Body of pancreas (tissue), 4 donors: ENCODE results near the gene SLC22A6. TPM values are rescaled to one million over a fixed set of nuclear protein-coding genes. Genes with fewer than 3 reads are reported as not detected.

Experiments
- ATAC-seq: fragments of 150-250 bp; one replicate; pipeline ENCODE4 v1.9.1; 2016
- DNase-seq, 4 donors: peaks; one replicate each; pipeline ENCODE4 v3.0.0-alpha.2; 2019
- H3K27ac ChIP-seq, 4 donors: fragments of 200-600 bp; sonication (generic); 1 replicate in 3 of 4; 2 replicates in 1 of 4; pipeline versions ENCODE4 v1.5.1 to v1.6.1; 2016 to 2019; ENCODE audit warnings: mild to moderate bottlenecking in 1 of 4, mixed read lengths in 1 of 4, moderate library complexity in 1 of 4
- H3K27me3 ChIP-seq, 2 donors: fragments of 200-600 bp; sonication (generic); one replicate each; pipeline ENCODE4 v1.6.0; 2016; ENCODE audit warnings: mild to moderate bottlenecking in 1 of 2
- H3K36me3 ChIP-seq, 2 donors: fragments of 200-600 bp; sonication (generic); replicated peaks in 1 of 2; 2 replicates each; pipeline ENCODE4 v1.5.1; 2016; ENCODE audit warnings: low read depth in 2 of 2; ENCODE audit not compliant: insufficient read depth in 1 of 2
- H3K4me1 ChIP-seq: fragments of 200-600 bp; sonication (generic); one replicate; pipeline ENCODE4 v1.6.0; 2016
- H3K4me3 ChIP-seq, 2 donors: fragments of 200-600 bp; sonication (generic); 1 replicate in 1 of 2; 2 replicates in 1 of 2; pipeline ENCODE4 v1.5.1; 2016 to 2019
- H3K9me3 ChIP-seq, 3 donors: fragments of 200-600 bp; sonication (generic); 1 replicate in 2 of 3; 2 replicates in 1 of 3; pipeline ENCODE4 v1.5.1; 2016
- CTCF ChIP-seq, 7 experiments: fragments of 450-650 bp in 4 of 7; fragments of 200-600 bp in 3 of 7; sonication (generic) in 3 of 7; IDR thresholded peaks; one replicate each; pipeline ENCODE4 v1.5.1; 2016 to 2019; ENCODE audit warnings: antibody characterized with exemption in 7 of 7
- POLR2A ChIP-seq, 3 donors: fragments of 450-650 bp; IDR thresholded peaks; one replicate each; pipeline ENCODE4 v1.6.1; 2016; ENCODE audit warnings: antibody characterized with exemption in 3 of 3, mild to moderate bottlenecking in 2 of 3
- WGBS, 2 donors: methylation state at CpG; one replicate each; pipeline ENCODE4 v1.1.5; 2017; 5-methylcytosine and 5-hydroxymethylcytosine counted together
- intact Hi-C: fragments of 100-400 bp; cut with DNase I; formaldehyde crosslinking; loops from one replicate; pipeline ENCODE4 v1.15.1; 2023
- total RNA-seq, 2 donors: library from RNA; depleted of rRNA; stranded (reverse); fragments of >200 nt; gene quantifications; one replicate each; pipeline ENCODE4 v1.1.0, GENCODE V29; 2016

SLC22A6 gene
- total RNA-seq, 2 donors from 2014 or later, result not detected

DNA sequence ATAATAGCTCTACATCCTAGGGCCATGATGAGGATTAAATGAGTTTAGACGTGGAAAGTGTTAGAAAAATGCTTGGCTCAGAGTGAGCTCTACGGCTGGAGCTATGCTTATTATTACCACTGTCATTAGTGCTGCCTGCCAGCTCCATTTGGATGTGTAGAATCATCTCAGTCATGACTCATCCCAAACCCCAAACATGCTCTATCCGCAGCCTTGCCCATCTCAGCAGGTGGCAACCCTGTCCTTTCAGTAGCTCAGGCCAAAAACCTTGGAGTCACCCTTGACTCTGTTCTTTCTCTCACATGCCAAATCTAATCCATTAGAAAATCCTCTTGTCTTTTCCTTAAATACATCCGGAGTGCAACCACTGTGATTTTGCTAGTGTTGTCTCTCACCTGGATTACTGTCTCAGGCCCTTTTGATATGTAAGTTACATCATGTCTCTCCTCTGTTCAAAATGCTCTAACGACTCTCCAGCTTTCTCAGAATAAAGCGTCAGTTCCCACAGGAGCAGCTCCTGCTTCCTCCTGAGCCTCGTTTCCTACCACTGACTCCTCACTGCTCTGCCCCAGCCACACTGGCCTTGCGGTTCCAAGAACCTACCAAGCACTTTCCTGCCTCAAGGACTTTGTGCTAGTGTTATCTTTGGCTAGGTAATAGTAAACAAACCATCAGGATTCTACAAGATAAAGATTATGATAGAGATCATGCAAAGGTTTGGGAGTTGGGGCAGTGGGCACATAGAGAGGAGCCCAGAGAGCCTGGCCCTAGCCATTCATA is 53.1 kb downstream of the SLC22A6 start:
- whole genome bisulfite sequencing, 2 donors, result 73% methylated on average over 8 of the region's 8 CpGs
- no peak for TF ChIP-seq POLR2A (IDR thresholded peaks at IDR 0.05)
- TF ChIP-seq CTCF (IDR thresholded peaks at IDR 0.05), result no peak
- Histone ChIP-seq H3K27ac (no peak overlapping the region), H3K4me1 (peaks cover 5% of the 10 kb centered on the region), H3K4me3 (no peak overlapping the region), H3K36me3 (no peaks in the 10 kb centered on the region), H3K9me3 (no peaks in the 10 kb centered on the region), H3K27me3 (peaks cover 0 to 5% of the 10 kb centered on the region in 2 donors)
- DNase-seq (no peak), ATAC-seq (no peak)
- intact Hi-C loops, result no loop called here

GRCh38 chr11:62930666-62931065 is 54.1 kb downstream of the SLC22A6 start:
- 50 to 70% methylated on average over 1 of the region's 1 CpG for WGBS, 2 donors
- intact Hi-C loops, result no loop called here
- Histone ChIP-seq H3K9me3 (no peaks in the 10 kb centered on the region), H3K27me3 (peaks cover 0 to 13% of the 10 kb centered on the region in 2 donors), H3K4me3 (no peak overlapping the region), H3K36me3 (no peaks in the 10 kb centered on the region), H3K4me1 (peaks cover 15% of the 10 kb centered on the region), H3K27ac (no peak overlapping the region)
- ATAC-seq, result no peak
- TF ChIP-seq CTCF (IDR thresholded peaks at IDR 0.05), result no peak
- TF ChIP-seq POLR2A (IDR thresholded peaks at IDR 0.05), result no peak
- no peak for DNase-seq

DNA sequence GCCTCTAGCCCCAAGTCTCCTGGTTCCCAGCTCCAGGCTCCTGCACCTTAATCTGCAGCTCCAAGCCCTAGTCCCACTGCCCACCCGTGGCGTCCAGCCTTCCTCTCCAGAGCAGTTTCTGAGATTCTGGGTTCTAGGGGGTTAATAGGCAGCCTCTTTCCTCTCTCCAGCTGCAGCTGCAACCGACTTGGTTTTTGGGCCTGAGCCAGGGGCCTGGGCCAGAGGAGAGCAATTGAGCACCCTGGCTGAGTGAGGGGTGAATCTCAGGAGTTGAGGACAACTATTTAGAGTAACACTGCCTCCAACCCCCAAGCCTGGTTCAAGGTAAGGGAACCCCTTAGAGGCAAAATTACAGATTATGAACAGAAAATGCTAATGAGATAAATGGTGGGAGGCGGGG is 54.6 kb downstream of the SLC22A6 start:
- no peak overlapping the region for H3K27ac ChIP-seq
- DNase-seq, result no peak

DNA sequence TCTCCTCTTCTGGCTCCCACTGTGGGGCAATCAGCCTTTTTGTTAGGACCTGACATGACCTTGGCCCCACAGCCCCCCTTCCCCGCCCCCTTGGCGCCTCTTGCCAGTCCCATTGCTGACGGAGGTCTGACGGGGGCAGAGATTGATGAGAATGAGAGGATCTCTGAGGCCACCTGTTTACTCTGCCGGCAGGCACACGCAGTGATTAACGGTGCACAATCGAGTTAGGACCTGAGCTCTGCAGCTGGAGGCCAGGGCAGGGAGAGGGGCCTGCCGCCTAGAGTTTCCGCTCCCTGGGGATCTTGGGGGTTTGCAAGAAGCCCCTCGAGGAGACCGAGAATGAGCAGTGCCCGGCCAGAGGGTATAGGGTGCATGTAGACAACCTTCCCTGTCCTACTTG is 56.8 kb downstream of the SLC22A6 start:
- Histone ChIP-seq H3K4me3 (no peak overlapping the region), H3K27ac (no peak overlapping the region), H3K9me3 (no peaks in the 10 kb centered on the region), H3K27me3 (peaks cover 0 to 19% of the 10 kb centered on the region in 2 donors), H3K36me3 (no peaks in the 10 kb centered on the region), H3K4me1 (peaks cover 24% of the 10 kb centered on the region)
- 45 to 47% methylated on average over 11 to 13 of the region's 13 CpGs for WGBS, 2 donors
- no peak for DNase-seq
- TF ChIP-seq POLR2A (IDR thresholded peaks at IDR 0.05), result no peak
- TF ChIP-seq CTCF (IDR thresholded peaks at IDR 0.05), result no peak
- intact Hi-C loops, result no loop called here
- no peak for ATAC-seq

More for the DNA sequence above, 54.6 kb downstream of the SLC22A6 start:
- 65 to 68% methylated on average over 4 of the region's 4 CpGs for WGBS, 2 donors
- TF ChIP-seq POLR2A (IDR thresholded peaks at IDR 0.05), result no peak
- TF ChIP-seq CTCF (IDR thresholded peaks at IDR 0.05), result no peak
- H3K36me3 ChIP-seq, result no peaks in the 10 kb centered on the region
- no peak for ATAC-seq
- intact Hi-C loops, result no loop called here
- H3K9me3 ChIP-seq, result no peaks in the 10 kb centered on the region
- peaks cover 0 to 18% of the 10 kb centered on the region in 2 donors for H3K27me3 ChIP-seq
- peaks cover 16% of the 10 kb centered on the region for H3K4me1 ChIP-seq
- no peak overlapping the region for H3K4me3 ChIP-seq
